ENCODE results near the gene IST1.

Gene IST1

GRCh38 chr16:71919035-71919434, 23.7 kb downstream of the IST1 start:
- H3K4me3 Mint-ChIP-seq = no peak overlapping the region
- peaks cover 15% of the 10 kb centered on the region for H3K4me1 Mint-ChIP-seq (ENCODE audit: low read depth)
- peaks cover 3% of the 10 kb centered on the region for H3K9me3 Mint-ChIP-seq
- H3K36me3 Mint-ChIP-seq (ENCODE audit: low read depth) = peaks cover 71% of the 10 kb centered on the region
- H3K27ac Mint-ChIP-seq = no peak overlapping the region
- no peaks in the 10 kb centered on the region for H3K27me3 Mint-ChIP-seq (ENCODE audit: low read depth)

- Mint-ChIP-seq H3K27ac (no peak overlapping the region), H3K36me3 (ENCODE audit: low read depth) (peaks cover 69% of the 10 kb centered on the region), H3K4me3 (no peak overlapping the region), H3K9me3 (peaks cover 3% of the 10 kb centered on the region), H3K4me1 (ENCODE audit: low read depth) (peaks cover 9% of the 10 kb centered on the region), H3K27me3 (ENCODE audit: low read depth) (no peaks in the 10 kb centered on the region)
Observed at GRCh38 chr16:71920658-71921057, 25.3 kb downstream of the IST1 start.

GRCh38 chr16:71923941-71924690, 28.8 kb downstream of the IST1 start:
- peaks cover 4% of the 10 kb centered on the region for H3K4me1 Mint-ChIP-seq (ENCODE audit: low read depth)
- H3K27ac Mint-ChIP-seq = no peak overlapping the region
- H3K4me3 Mint-ChIP-seq = no peak overlapping the region
- no peaks in the 10 kb centered on the region for H3K27me3 Mint-ChIP-seq (ENCODE audit: low read depth)
- peaks cover 62% of the 10 kb centered on the region for H3K36me3 Mint-ChIP-seq (ENCODE audit: low read depth)
- H3K9me3 Mint-ChIP-seq = no peaks in the 10 kb centered on the region

- H3K27ac Mint-ChIP-seq = no peak overlapping the region
- peaks cover 4% of the 10 kb centered on the region for H3K4me1 Mint-ChIP-seq (ENCODE audit: low read depth)
- H3K36me3 Mint-ChIP-seq (ENCODE audit: low read depth) = peaks cover 61% of the 10 kb centered on the region
- H3K9me3 Mint-ChIP-seq = no peaks in the 10 kb centered on the region
- H3K4me3 Mint-ChIP-seq = no peak overlapping the region
- H3K27me3 Mint-ChIP-seq (ENCODE audit: low read depth) = no peaks in the 10 kb centered on the region
Observed at GRCh38 chr16:71924710-71925109, 29.4 kb downstream of the IST1 start.

GRCh38 chr16:71927383-71927782, 32.1 kb downstream of the IST1 start:
- H3K9me3 Mint-ChIP-seq = no peaks in the 10 kb centered on the region
- peaks cover 4% of the 10 kb centered on the region for H3K4me1 Mint-ChIP-seq (ENCODE audit: low read depth)
- peaks cover 44% of the 10 kb centered on the region for H3K36me3 Mint-ChIP-seq (ENCODE audit: low read depth)
- peak overlapping the region; percentile 66 for H3K27ac Mint-ChIP-seq
- no peaks in the 10 kb centered on the region for H3K27me3 Mint-ChIP-seq (ENCODE audit: low read depth)
- H3K4me3 Mint-ChIP-seq = no peak overlapping the region

- H3K36me3 Mint-ChIP-seq (ENCODE audit: low read depth) = peaks cover 40% of the 10 kb centered on the region
- no peaks in the 10 kb centered on the region for H3K9me3 Mint-ChIP-seq
- peaks cover 4% of the 10 kb centered on the region for H3K4me1 Mint-ChIP-seq (ENCODE audit: low read depth)
- H3K27me3 Mint-ChIP-seq (ENCODE audit: low read depth) = no peaks in the 10 kb centered on the region
- H3K27ac Mint-ChIP-seq = no peak overlapping the region
- H3K4me3 Mint-ChIP-seq = no peak overlapping the region
Observed at GRCh38 chr16:71927787-71928186, 32.5 kb downstream of the IST1 start.

- H3K27ac Mint-ChIP-seq = no peak overlapping the region
Observed at GRCh38 chr16:71929048-71929447, 33.7 kb downstream of the IST1 start.

GRCh38 chr16:71930013-71930563, 34.8 kb downstream of the IST1 start:
- Mint-ChIP-seq H3K9me3 (no peaks in the 10 kb centered on the region), H3K27me3 (ENCODE audit: low read depth) (no peaks in the 10 kb centered on the region), H3K4me1 (ENCODE audit: low read depth) (no peaks in the 10 kb centered on the region), H3K4me3 (no peak overlapping the region), H3K36me3 (ENCODE audit: low read depth) (peaks cover 38% of the 10 kb centered on the region), H3K27ac (no peak overlapping the region)

More at GRCh38 chr16:71929048-71929447, 33.7 kb downstream of the IST1 start:
- Mint-ChIP-seq H3K36me3 (ENCODE audit: low read depth) (peaks cover 35% of the 10 kb centered on the region), H3K4me1 (ENCODE audit: low read depth) (peaks cover 1% of the 10 kb centered on the region), H3K9me3 (no peaks in the 10 kb centered on the region), H3K27me3 (ENCODE audit: low read depth) (no peaks in the 10 kb centered on the region), H3K4me3 (no peak overlapping the region)

GRCh38 chr16:71931001-71931400, 35.7 kb downstream of the IST1 start:
- Mint-ChIP-seq H3K27me3 (ENCODE audit: low read depth) (no peaks in the 10 kb centered on the region), H3K4me1 (ENCODE audit: low read depth) (no peaks in the 10 kb centered on the region), H3K36me3 (ENCODE audit: low read depth) (peaks cover 36% of the 10 kb centered on the region)

GRCh38 chr16:71931599-71931998, 36.3 kb downstream of the IST1 start:
- Mint-ChIP-seq H3K27me3 (ENCODE audit: low read depth) (no peaks in the 10 kb centered on the region), H3K4me3 (no peak overlapping the region), H3K27ac (no peak overlapping the region), H3K9me3 (no peaks in the 10 kb centered on the region), H3K36me3 (ENCODE audit: low read depth) (peaks cover 33% of the 10 kb centered on the region), H3K4me1 (ENCODE audit: low read depth) (no peaks in the 10 kb centered on the region)

More at GRCh38 chr16:71931001-71931400, 35.7 kb downstream of the IST1 start:
- H3K9me3 Mint-ChIP-seq = no peaks in the 10 kb centered on the region
- no peak overlapping the region for H3K4me3 Mint-ChIP-seq
- H3K27ac Mint-ChIP-seq = no peak overlapping the region

- no peaks in the 10 kb centered on the region for H3K4me1 Mint-ChIP-seq (ENCODE audit: low read depth)
- H3K27ac Mint-ChIP-seq = no peak overlapping the region
- H3K9me3 Mint-ChIP-seq = no peaks in the 10 kb centered on the region
- H3K36me3 Mint-ChIP-seq (ENCODE audit: low read depth) = peaks cover 23% of the 10 kb centered on the region
- H3K27me3 Mint-ChIP-seq (ENCODE audit: low read depth) = no peaks in the 10 kb centered on the region
- no peak overlapping the region for H3K4me3 Mint-ChIP-seq
Observed at GRCh38 chr16:71933017-71933416, 37.7 kb downstream of the IST1 start.

GRCh38 chr16:71933913-71934695, 38.8 kb downstream of the IST1 start:
- Mint-ChIP-seq H3K4me3 (no peak overlapping the region), H3K9me3 (no peaks in the 10 kb centered on the region), H3K27me3 (ENCODE audit: low read depth) (no peaks in the 10 kb centered on the region), H3K27ac (no peak overlapping the region), H3K4me1 (ENCODE audit: low read depth) (no peaks in the 10 kb centered on the region), H3K36me3 (ENCODE audit: low read depth) (peaks cover 16% of the 10 kb centered on the region)

GRCh38 chr16:71937868-71938510, 42.7 kb downstream of the IST1 start:
- Mint-ChIP-seq H3K4me3 (no peak overlapping the region), H3K27ac (no peak overlapping the region)

GRCh38 chr16:71943887-71944286, 48.6 kb downstream of the IST1 start:
- no peak overlapping the region for H3K4me3 Mint-ChIP-seq
- H3K9me3 Mint-ChIP-seq = no peaks in the 10 kb centered on the region
- H3K27me3 Mint-ChIP-seq (ENCODE audit: low read depth) = peaks cover 20% of the 10 kb centered on the region
- no peaks in the 10 kb centered on the region for H3K36me3 Mint-ChIP-seq (ENCODE audit: low read depth)
- H3K4me1 Mint-ChIP-seq (ENCODE audit: low read depth) = peaks cover 3% of the 10 kb centered on the region
- H3K27ac Mint-ChIP-seq = no peak overlapping the region

More at GRCh38 chr16:71937868-71938510, 42.7 kb downstream of the IST1 start:
- H3K27me3 Mint-ChIP-seq (ENCODE audit: low read depth) = peaks cover 7% of the 10 kb centered on the region
- H3K4me1 Mint-ChIP-seq (ENCODE audit: low read depth) = no peaks in the 10 kb centered on the region
- no peaks in the 10 kb centered on the region for H3K9me3 Mint-ChIP-seq
- peaks cover 11% of the 10 kb centered on the region for H3K36me3 Mint-ChIP-seq (ENCODE audit: low read depth)

Data from T-helper 1 cell treated with Interleukin-12 subunit alpha and Interleukin-12 subunit beta and Interleukin-4 antibody, amounts not matched to agents 30 μg/mL and 1 μg/mL, for 36 hours (primary cell).